NCI-H2029 (cell line): ENCODE results near the gene ETS2.
"Not testable (repeated sequence)": the region's sequence is repeated elsewhere in the genome, so short reads cannot be mapped to it uniquely, and the experiment has no call there.

Experiments
- DNase-seq: peaks from one replicate; lab custom pipeline; 2025; lab: John Stamatoyannopoulos, UW

Gene ETS2

DNA sequence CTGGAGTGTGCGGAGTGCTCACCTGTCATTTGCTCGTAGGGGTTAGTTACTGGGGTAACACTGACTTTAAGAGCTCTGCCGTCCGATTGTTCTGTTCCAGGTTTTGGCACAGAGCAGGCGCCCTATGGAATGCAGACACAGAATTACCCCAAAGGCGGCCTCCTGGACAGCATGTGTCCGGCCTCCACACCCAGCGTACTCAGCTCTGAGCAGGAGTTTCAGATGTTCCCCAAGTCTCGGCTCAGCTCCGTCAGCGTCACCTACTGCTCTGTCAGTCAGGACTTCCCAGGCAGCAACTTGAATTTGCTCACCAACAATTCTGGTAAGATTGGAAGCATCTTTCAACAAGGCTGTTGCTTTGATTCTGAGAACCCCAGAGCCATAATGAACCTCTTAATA, 12.6 kb downstream of the ETS2 start:
- DNase-seq = no peak

GRCh38 chr21:38819051-38819718, 13.5 kb downstream of the ETS2 start:
- no peak for DNase-seq

DNA sequence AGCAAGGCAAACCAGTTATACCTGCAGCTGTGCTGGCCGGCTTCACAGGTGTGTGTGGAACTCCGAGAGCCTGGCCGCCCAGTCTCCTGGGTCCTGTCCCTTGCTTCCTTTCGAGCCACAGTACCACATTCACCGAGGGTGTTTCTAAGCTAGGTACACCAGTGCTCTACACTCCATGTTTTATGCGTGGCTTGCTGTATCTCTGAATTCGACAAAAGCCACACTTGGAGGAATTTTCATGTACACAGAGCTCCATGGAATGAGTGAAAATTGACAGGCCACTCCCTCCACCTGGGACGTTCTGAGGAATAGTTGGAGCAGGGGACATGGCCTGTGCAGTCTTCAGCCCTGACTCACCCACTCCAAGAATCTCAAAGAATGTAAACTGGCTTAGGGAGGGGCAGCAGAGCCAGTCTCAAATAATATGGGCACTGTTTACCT, 14.0 kb downstream of the ETS2 start:
- DNase-seq = no peak

DNA sequence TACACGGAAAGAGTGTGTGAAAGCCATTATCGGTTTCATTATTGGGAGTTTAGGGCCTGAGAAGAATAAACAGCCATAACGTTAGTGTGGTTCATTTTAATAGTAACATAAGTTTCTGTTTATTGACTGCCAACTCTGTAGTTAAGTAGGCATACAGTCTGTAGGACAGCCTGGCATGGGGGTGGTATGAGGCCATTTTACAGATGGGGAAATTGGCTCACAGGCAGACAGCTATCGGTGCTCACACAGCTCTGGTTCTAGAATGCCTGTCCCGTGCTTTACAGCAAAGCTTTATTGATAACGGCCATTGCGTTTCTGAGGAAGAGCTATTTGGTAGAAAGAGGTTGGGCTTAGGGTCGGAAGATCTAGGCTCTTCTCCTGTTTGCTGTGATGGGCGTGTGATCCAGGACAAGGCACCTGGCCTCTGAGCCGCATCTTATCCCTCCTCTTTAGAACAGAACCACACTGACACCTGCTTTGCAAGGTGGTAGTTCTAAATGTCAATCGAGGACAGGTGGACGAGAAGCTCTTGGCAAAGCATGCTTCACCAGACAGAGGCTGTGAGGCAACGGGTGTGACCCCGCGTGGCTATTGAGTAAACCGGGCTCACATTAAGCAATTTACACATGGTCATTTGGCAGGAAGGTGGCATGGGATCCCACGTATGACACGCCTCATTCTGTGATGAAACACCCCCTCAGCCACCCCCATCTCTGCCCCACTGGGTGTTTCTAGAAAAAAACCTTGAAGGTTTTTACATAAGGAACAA, 14.9 kb downstream of the ETS2 start:
- peak; percentile 64 for DNase-seq

DNA sequence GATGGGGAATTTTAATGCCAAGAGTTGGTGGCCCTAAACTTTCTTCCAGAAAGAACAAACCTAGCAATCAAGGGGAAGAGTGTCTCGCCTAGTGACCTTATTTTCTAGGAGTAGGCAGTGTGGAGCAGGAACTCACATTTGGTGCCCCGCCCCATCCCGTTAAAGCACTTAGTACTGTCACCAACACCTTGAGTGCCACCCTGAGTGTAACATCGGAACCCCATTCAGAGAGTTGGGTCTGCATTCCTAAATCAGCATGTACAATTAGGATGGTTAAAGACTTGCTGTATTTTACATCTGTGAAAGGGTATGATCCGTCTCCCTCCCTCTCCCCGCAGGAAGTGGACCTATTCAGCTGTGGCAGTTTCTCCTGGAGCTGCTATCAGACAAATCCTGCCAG, 15.5 kb downstream of the ETS2 start:
- no peak for DNase-seq

GRCh38 chr21:38821959-38822682, 16.4 kb downstream of the ETS2 start:
- no peak for DNase-seq

GRCh38 chr21:38822778-38823238, 17.1 kb downstream of the ETS2 start:
- no peak for DNase-seq

DNA sequence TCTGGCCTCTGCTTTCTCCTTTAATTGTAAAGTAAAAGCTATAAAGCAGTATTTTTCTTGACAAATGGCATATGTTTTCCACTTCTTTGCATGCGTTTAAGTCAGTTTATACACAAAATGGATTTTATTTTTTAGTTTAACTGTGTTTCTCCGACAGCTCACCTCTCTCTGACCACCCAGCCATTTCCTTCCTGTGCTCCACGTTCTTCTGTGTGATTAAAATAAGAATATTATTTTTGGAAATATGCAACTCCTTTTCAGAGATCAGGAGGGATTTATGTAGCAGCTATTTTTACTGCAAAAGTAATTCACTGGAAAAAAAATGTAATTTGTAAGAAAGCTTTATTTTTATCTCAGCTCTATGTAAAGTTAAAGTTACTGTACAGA, 18.0 kb downstream of the ETS2 start:
- DNase-seq = no peak

- no peak for DNase-seq
These were observed 18.5 kb downstream of the ETS2 start for GRCh38 chr21:38824124-38824822.

DNA sequence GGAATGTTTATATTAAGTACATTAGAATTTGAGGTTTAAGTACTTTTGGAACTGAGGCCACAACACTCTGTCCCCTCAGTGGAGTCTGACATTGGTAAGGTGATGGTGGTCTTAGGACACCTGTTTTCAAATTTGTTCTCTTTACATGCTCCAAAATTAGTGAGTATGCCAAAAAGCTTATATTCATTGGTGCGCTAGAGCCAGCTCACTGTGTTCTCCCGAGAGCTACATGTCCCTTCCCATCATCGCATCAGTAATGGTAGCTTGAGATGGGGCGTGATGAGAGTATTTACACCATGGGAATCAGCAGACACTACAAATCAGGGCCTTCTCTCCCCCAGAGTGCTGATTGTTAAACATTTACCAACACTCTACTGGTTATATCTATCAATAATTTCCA, 19.5 kb downstream of the ETS2 start:
- DNase-seq = no peak

- no peak for DNase-seq
These were observed 20.2 kb downstream of the ETS2 start for GRCh38 chr21:38825921-38826320.

DNA sequence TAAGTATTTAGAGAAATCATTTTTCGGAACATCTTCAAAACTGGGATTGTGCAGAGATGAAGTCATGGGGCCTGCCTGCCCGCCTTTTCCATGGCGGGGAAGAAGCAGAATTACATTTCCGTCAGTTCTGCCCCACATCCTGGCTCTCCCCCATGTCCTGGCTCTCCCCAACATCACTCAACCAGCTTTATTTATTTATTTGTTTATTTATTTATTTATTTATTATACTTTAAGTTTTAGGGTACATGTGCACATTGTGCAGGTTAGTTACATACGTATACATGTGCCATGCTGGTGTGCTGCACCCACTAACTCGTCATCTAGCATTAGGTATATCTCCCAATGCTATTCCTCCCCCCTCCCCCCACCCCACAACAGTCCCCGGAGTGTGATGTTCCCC, 22.4 kb downstream of the ETS2 start:
- not testable (repeated sequence) for DNase-seq

- no peak for DNase-seq
These were observed 25.2 kb downstream of the ETS2 start for GRCh38 chr21:38830671-38831525.

DNA sequence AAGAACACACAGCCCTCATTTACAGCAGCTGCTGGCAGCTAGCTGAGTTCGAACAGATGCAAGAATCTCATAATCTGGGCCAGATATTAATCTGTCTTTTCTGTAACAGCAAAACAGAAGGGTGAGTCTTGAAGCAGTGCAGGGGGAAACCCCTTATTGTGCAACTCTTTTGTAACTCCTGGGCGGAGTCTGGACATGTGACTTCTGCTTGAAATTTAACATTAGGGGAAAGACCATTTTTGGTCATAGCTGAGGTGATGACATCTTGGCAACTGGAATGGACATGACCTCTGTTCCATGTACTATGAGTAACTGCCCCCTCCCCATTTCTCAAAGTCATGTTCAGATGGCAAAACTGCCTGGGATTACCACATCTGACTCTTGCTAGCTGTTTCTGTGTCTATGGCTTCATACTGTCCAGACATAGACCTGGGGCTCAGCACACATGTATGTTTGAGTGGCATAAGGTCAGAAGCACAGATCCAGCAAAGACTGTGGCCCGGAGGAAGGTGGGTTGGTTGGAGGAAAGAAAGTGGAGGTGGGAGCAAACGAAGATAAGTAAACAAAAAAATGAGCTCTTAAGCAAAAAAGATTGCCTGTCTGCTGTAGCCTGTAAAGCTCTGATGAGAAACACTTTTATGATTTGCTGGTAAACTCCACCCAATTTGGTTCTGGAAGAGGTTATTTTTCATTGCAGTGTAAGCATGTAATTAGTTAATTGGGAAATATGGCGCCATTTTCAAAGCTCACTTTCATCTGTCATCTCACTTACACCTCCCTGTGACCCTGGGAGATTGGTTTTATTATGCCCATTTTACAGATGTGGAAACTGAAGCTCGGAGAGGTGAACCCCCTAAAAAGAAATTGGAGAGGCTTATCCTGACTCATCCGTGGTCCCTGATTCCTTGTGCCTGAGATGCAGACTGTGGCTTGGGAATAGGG, 26.1 kb downstream of the ETS2 start:
- DNase-seq = no peak

- no peak for DNase-seq
These were observed 26.9 kb downstream of the ETS2 start for GRCh38 chr21:38832664-38833063.

- no peak for DNase-seq
These were observed 27.4 kb downstream of the ETS2 start for GRCh38 chr21:38833117-38833516.

DNA sequence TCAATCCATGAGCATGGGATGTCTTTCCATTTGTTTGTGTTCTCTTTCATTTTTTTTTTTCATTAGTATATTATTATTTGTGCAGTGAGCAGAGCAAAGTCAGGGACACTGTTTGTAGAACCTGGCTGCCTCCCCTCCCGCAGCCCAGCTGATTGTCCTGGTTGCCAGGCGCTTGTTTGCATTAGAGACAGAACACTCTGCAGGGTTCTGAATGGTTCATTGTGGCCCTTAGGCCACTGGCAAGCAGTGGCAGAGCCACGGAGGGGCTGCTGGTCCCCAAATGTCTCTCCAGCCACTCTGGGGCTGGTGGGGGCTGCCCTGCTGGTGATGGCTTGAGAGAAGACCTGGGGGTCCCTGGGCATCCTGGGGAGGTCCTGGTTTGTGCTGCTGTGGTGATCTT, 29.0 kb downstream of the ETS2 start:
- no peak for DNase-seq

GRCh38 chr21:38837806-38838461, 32.2 kb downstream of the ETS2 start:
- no peak for DNase-seq

DNA sequence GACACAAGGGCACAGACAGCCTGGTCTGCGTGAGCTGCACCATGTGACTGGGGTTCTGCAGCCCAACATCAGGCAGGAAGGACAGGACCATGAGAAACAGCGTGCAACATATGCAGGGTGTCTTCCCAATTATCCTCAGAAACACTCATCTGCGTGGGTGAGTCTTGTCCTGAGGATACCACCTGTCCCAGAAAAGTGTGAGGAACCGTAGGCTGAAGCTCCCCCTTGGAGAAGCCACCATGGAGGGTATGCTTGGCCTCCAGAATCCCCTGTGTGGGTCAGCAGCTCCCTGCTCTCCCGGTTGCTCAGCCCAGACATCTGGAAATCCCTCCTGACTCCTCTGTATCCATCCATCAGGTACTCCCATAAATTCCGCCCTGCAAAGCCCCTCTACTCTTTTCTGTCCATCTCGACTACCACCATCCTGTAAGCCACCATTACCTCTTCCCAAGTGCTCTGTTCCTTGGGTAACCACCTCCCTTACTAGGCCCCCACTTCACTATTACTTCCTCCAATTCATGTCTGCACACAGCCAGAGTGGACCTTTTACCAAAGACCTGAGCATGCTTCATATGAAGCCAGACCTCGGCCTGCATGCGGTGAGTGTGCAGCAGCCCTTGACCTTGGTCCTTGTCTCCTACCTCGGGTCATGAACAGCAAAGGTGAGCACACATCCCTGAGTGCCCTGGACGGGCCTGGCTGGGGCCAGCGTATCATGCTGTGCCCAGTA, 33.0 kb downstream of the ETS2 start:
- no peak for DNase-seq
